Cardiac septum (tissue), 1 donor: Measurements from ENCODE around the gene DNAAF8. TPM values are rescaled to one million over a fixed set of nuclear protein-coding genes. Genes with fewer than 3 reads are reported as not detected.

ENCODE experiments used
- DNase-seq: peaks from one replicate; pipeline ENCODE4 v3.0.0-alpha.2; 2020; ENCODE audit warnings: low spot score
- intact Hi-C: fragments of 100-400 bp; cut with DNase I; formaldehyde crosslinking; loops from one replicate; pipeline ENCODE4 v1.14.0; 2022
- total RNA-seq: library from RNA; stranded (reverse); fragmentation: NEBNext Ultra II Directional; extraction: Animal tissue kit (Norgen Biotek cat#: 25700); gene quantifications from one replicate; pipeline ENCODE4 v1.2.1, GENCODE V29; 2021
- donor health status: DM: no; HTN: no; CAD: no.

The DNAAF8 gene
- total RNA-seq, 1 donor from 2014 or later = 0.65 TPM

DNA sequence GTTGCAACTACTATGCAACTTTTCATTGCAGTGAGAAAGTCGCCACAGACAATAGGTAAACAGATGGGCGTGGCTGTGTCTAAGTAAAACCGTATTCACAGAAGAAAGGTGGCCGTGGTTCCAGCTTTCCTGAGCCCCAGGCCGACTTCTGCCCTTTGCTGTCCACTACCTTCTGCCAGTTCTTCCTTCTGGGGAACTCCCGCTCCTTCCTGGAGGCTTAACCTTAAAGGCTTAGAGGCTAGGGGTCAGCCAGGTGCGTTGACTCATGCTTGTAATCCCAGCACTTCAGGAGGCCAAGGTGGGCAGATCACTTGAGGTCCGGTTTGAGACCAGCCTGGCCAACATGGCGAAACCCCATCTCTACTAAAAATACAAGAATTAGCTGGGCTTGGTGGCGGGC is 55.9 kb downstream of the DNAAF8 start:
- DNase-seq = no peak
- intact Hi-C loops = no loop called here

DNA sequence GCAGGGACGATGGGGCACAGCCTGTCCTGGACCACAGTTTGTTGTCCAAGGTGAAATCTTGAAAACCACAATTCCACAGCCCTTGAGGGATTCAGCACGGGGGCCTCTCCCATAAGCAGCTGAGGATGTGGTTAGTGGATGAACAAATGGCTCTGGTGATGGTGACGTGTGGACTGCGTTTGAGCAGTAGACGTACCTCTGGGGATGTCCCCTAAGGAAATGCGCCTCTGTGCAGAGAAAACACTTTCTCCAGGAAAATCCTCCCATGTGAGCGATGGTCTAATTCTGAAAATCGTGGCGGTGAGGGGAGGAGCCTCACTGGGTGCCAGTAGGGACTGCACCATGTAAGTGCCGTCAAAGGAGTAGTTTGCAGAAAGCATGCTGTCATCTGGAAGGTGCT is 56.5 kb downstream of the DNAAF8 start:
- no peak for DNase-seq
- intact Hi-C loops = no loop called here

DNA sequence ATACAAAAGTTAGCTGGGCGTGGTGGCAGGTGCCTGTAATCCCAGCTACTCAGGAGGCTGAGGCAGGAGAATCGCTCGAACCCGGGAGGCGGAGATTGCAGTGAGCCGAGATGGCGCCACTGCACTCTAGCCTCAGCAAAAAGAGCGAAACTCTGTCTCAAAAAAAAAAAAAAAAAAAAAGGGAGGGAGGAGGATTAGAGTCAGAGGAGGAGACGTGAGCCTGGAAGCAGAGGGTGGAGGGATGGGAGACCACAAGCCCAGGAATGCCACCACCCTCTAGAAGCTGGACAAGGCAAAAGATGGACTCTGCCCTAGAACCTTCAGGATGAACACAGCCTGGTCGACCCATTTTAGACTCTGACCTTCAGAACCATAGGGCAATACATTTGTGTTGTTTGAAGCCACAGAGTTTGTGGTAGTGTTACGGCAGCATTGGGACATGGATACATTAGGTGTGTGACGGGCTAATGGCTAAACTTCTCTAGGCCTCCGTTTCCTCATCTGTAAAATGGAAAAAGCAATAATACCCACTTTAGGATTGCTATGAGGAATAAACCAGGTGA is 58.7 kb downstream of the DNAAF8 start:
- intact Hi-C loops = no loop called here
- no peak for DNase-seq

DNA sequence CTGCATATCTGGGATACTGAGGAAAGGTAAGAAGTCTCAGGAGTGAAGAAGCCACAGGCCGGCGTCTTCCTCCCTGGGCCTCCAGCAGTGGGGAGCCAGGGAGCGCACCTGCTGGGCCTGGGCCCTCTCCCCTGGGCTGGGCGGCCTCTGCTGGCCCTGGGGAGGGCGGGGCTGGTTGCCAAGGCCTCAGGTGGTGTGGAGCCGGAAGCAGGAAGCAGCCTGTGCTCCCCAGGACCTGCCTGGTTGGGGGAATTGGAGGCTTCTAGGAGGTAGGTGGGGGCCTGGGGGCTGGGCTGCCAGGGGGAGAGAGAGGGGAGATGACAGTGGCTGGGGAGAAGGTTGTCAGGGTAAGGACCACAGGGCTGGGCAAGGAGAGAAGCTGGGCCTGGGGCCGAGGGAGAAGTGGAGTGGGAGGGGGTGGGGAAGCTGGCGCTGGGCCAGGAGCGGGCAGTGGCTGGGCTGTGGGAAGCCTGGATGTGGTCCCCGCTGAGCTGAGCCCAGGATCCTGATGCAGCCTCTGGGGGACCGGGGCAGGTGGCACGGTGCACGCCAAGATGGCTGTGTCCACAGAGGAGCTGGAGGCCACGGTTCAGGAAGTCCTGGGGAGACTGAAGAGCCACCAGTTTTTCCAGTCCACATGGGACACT is 61.0 kb downstream of the DNAAF8 start, which contains the start of gene SMIM22:
TSS of gene SMIM22 (plus strand) at position 189 of the 647 bp plus-strand sequence. CDS start at position 555, 366 bp downstream.
- intact Hi-C loops = no loop called here
- no peak for DNase-seq

DNA sequence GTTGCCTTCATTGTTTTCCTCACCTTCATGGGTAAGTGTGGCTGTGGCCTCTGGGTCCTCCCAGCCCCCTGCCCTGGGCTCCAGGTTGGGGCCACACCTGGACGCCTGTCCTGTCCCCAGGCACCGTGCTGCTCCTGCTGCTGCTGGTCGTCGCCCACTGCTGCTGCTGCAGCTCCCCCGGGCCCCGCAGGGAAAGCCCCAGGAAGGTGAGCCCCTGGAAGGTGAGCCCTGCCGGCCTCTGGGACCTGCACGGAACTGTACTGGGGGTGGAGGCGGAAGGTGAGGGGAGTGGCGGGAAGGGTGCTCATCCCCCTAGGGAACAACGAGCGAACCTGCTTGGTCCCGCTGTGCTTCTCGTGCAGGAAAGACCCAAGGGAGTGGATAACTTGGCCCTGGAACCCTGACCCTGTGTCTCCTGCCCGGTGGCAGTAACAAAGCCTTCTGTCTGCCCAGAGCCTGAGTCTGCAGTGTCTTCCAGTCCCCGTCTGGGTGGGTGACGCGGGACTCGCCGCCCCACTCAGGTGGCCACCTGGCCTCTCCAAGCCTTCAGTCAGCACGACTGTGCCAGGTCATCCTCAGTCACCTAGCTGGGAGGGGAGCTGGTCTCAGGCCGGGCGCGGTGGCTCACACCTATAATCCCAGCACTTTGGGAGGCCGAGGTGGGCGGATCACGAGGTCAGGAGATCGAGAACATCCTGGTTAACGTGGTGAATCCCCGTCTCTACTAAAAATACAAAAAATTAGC is 61.7 kb downstream of the DNAAF8 start:
- no peak for DNase-seq
- intact Hi-C loops = no loop called here

DNA sequence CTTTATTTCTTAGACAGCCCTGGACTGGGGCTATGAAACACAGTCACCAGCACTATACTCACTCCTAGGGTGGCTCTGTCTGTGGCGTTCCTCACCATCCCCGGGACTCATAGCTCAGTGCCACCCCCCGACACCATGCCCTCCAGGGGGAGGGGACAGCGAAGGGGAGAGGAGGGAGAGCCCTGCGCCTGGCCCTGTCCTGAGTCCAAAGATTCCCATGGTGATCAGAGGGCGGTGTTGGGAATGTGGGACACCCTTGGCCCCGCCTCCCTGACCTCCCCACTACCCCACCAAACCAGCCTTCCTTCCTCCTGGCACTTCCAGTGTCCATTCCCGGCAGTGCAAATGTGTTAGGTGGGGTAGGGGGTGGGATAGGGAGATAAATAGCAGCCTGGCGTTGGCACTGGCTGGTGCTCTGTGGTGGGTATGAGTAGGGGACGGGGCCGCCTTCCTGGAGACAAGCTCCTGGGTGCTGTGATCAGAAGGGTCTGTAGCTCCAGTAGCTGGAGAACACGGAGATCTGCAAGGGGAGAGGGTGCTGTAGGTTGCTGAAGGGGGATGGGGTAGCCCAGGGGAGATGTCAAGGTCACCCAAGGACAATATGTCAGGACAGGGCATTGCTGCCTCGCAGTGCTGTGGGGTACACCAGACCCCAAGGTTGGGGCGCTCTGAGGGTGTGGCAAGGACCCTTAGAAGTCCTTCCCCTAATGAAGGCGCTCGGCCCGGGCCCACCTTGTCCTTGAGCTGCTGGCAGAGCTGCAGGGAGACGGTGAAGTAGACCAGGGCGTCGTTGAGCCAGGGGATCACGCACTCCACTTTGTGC is 62.9 kb downstream of the DNAAF8 start:
- intact Hi-C loops = no loop called here
- no peak for DNase-seq

DNA sequence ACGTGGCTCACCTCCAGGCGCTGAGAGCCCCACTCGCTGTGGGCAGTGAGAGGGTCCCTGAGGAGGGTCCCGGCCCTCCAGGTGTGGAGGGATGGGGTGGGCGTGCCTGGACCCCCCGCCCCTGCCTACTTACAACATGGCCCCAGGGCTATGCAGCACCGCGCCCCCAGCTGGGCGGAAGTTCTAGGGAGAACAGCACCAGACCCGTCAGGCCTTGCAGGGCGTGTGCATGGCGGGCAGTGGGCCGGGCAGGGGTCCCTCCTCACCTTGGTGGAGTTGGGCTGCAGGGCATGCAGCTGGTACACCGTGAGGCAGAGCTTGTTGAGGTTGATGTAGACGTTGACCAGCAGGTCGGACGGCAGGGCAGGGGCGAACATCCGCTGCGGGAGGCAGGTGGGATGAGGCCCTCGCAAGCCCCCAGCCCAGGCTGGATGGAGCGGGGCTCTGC is 63.5 kb downstream of the DNAAF8 start:
- intact Hi-C loops = no loop called here
- no peak for DNase-seq

DNA sequence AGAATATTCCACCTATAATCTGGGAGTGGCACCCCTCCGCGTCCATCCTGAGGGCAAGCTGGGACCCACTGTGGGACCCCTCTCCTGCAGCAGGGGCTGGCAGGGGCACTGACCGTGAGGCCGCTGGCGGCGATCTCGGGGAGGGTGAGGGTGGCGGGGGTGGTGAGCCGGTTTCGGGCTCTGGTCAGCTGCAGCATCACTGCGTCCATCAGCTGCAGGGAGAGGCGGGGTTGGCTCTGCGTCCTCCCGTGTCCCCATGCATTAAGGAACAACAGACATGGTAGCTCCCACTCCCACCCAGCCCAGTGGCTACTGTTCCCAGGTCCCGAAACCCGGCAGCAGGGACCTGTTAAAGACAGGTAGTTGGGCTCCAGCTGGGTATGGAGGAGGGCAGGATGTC is 64.1 kb downstream of the DNAAF8 start:
- intact Hi-C loops = no loop called here
- no peak for DNase-seq

Other genes with a start within 250 kb of the DNAAF8 start
- 42.1 TPM for gene CDIP1, start 195.8 kb upstream of the DNAAF8 start, total RNA-seq
- 0.11 TPM for gene C16orf96, start 178.2 kb upstream of the DNAAF8 start, total RNA-seq
- 25.1 TPM for gene UBALD1, start 119.6 kb upstream of the DNAAF8 start, total RNA-seq
- gene MGRN1, start 109.7 kb upstream of the DNAAF8 start, total RNA-seq = 45.3 TPM
- 43.7 TPM for gene NUDT16L1, start 41.0 kb upstream of the DNAAF8 start, total RNA-seq
- 9.9 TPM for gene ANKS3, start 266 bp upstream of the DNAAF8 start, total RNA-seq
- 7.2 TPM for gene ZNF500, start 32.6 kb downstream of the DNAAF8 start, total RNA-seq
- not detected for gene SEPTIN12, start 53.8 kb downstream of the DNAAF8 start, total RNA-seq
- gene SMIM22, start 60.8 kb downstream of the DNAAF8 start, total RNA-seq = not detected
- 69.9 TPM for gene ROGDI, start 68.1 kb downstream of the DNAAF8 start, total RNA-seq
- gene GLYR1, start 112.8 kb downstream of the DNAAF8 start, total RNA-seq = 64.9 TPM
- 23.6 TPM for gene UBN1, start 112.9 kb downstream of the DNAAF8 start, total RNA-seq
- gene PPL, start 202.6 kb downstream of the DNAAF8 start, total RNA-seq = 5.6 TPM
- 0.70 TPM for gene SEC14L5, start 223.8 kb downstream of the DNAAF8 start, total RNA-seq